ENCODE results near the gene ATAD3C.
"Not testable (repeated sequence)": the region's sequence is repeated elsewhere in the genome, so short reads cannot be mapped to it uniquely, and the experiment has no call there.

The ATAD3C gene

DNA sequence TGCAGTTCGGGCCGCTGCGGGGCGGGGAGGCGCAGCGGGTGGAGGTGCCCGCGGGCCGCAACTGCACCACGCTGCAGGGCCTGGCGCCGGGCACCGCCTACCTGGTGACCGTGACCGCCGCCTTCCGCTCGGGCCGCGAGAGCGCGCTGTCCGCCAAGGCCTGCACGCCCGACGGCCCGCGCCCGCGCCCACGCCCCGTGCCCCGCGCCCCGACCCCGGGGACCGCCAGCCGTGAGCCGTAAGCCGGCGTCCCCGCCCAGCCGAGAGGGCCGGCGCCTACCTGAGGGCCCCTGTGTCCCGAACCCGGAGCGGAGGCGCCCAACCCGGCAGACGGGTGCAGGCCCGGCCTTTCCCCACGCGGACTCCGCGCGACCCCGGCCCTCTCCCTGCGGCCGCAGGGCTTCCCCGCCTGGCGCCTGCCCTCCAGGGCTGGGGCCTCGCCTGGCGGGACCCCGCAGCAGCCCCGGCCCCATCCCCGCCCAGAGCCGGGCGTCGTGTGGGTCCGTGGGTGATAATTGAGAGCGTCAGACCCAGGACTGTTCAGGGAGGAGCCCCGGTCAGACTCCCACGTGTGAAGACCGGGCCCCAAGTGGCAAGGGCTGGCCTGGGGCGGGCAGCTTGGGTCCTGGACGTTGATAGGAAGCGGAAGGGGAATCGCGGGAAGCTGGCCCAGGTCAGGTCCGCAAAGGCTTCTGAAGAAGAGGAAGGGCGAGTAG lies 9.8 kb upstream of the ATAD3C start:
- Histone ChIP-seq H3K27ac (no peak overlapping the region), H3K4me3 (ENCODE audit: low read depth, low read length) (no peak overlapping the region), H3K9me3 (ENCODE audit: severe bottlenecking) (no peaks in the 10 kb centered on the region), H3K36me3 (no peaks in the 10 kb centered on the region; the same call in 1 of the 2 replicates), H3K27me3 (ENCODE audit: insufficient read depth, low read depth, severe bottlenecking) (no peaks in the 10 kb centered on the region)
- TF ChIP-seq, protein P1, sequence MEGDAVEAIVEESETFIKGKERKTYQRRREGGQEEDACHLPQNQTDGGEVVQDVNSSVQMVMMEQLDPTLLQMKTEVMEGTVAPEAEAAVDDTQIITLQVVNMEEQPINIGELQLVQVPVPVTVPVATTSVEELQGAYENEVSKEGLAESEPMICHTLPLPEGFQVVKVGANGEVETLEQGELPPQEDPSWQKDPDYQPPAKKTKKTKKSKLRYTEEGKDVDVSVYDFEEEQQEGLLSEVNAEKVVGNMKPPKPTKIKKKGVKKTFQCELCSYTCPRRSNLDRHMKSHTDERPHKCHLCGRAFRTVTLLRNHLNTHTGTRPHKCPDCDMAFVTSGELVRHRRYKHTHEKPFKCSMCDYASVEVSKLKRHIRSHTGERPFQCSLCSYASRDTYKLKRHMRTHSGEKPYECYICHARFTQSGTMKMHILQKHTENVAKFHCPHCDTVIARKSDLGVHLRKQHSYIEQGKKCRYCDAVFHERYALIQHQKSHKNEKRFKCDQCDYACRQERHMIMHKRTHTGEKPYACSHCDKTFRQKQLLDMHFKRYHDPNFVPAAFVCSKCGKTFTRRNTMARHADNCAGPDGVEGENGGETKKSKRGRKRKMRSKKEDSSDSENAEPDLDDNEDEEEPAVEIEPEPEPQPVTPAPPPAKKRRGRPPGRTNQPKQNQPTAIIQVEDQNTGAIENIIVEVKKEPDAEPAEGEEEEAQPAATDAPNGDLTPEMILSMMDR (IDR thresholded peaks at IDR 0.05; ENCODE audit: low read depth, low read length), result no peak
- no peak for DNase-seq

DNA sequence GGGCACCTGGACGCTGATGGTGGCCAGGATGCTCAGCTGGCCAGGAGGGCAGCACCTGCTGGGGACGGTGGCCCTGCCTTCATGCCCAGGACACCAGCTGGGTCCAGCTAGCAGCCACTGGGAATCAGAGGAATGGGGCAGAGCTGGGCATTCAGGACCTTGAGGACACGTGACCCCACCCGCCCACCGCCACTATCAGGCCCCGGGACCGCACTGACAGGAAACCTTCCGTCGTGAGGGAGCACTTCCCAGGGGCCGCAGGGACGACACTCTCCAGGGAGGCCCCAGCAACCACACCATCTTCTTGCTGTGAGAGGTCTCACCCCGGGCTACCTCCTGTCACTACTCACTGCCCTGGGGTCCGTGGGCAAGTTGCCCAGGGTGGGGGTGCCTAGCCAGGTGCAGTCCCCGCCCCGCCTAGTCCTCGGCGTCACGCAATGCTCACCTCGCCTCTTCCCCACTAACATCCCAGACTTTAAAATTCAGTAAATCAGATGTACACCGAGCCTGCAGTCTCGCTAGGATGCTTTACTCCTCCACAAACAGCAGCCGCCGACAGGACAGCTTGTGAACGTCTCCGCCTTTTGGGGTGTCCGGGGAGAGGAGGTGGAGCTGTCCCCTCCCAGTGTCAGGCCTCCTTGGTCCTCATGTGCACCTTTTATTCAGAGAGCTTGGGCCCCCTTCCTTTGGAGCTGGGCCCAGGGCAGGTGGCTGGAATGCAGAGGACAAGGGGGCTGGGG lies 9.1 kb upstream of the ATAD3C start:
- TF ChIP-seq, protein P1 (IDR thresholded peaks at IDR 0.05; ENCODE audit: low read depth, low read length), result no peak
- no peak overlapping the region for H3K27ac ChIP-seq
- H3K36me3 ChIP-seq, result no peaks in the 10 kb centered on the region; the same call in 1 of the 2 replicates
- no peaks in the 10 kb centered on the region for H3K27me3 ChIP-seq (ENCODE audit: insufficient read depth, low read depth, severe bottlenecking)
- H3K4me3 ChIP-seq (ENCODE audit: low read depth, low read length), result no peak overlapping the region
- no peak for DNase-seq
- no peaks in the 10 kb centered on the region for H3K9me3 ChIP-seq (ENCODE audit: severe bottlenecking)

DNA sequence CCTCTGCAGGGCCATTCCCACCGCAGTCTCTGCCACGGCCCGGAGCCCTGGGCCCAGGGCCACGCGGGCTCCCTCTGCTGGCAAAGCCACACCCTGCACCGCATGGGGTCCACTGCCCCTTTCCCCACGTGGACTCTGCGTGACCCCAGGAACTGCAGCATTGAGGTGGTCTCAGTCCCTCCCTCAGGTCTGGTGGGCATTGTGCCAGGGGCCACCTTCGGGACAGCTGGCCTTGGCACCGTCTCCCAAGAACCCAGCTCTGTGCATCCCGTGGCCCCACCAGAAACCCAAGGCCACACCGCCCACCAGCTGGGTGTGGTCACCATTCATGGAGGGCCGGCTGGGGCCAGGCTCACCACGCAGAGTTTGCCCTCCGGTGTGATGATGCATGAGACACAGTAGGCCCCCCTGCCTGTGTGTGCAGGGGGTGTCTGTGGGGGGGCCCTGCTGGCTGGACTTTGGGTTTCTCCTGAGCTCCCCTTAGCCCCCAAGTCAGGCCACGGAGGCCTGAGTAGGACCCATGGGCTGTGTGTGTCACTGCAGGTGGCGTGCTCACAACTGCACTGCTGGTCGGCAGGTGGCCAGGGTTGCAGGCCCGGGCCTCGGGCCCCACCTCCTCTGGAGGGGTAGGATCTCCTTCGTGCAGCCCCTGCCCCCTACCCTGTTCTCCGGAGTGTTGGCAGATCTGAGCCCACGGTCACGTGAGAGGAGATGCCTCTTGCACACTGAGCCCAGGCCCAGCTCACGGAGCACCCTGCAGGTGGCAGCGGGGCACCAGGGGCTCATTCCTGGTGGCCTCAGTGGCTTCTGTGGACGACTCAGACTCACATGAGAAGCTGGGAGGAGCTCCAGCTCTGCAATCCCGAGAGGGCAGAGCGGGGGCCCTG lies 8.2 kb upstream of the ATAD3C start:
- peak; percentile 60 for DNase-seq
- Histone ChIP-seq H3K9me3 (ENCODE audit: severe bottlenecking) (no peaks in the 10 kb centered on the region), H3K27me3 (ENCODE audit: insufficient read depth, low read depth, severe bottlenecking) (no peaks in the 10 kb centered on the region), H3K36me3 (no peaks in the 10 kb centered on the region; the same call in 1 of the 2 replicates), H3K4me3 (ENCODE audit: low read depth, low read length) (no peak overlapping the region), H3K27ac (no peak overlapping the region)
- TF ChIP-seq, protein P1 (IDR thresholded peaks at IDR 0.05; ENCODE audit: low read depth, low read length), result peak; percentile 98

DNA sequence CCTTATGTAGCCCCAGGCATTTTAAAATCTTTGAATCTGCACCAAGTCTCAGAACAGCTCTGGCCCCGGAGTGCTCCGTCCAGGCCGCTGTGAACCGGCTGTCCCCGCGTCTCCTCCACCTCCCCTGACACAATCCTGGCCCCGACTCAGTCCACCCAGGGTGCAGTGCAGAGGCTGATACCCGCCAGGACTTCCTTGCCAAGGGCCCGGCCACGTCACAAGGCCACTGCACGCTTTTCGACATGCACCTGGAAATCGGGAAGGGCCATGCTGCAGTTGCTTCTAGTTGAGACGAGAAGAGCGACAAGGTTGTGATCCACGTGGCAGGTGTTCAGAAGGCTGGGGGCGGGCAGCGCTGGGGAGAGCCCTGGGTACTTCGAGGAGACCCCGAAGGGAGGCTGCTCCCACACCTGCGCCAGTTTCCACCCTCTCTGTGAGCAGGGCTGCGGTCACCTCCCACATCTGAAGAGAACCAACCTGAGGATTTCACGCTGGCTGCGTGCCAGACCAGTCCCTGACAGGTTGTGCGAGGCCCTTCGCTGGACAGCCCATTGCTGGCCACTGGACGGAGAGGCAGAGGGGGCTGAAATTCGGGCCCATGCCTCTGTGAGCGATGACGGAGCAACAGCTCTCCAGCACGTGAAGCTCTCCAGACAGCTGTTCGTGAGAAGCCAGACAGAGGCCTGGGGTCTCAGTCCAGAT lies 7.3 kb upstream of the ATAD3C start:
- DNase-seq, result no peak
- Histone ChIP-seq H3K4me3 (ENCODE audit: low read depth, low read length) (no peak overlapping the region), H3K36me3 (no peaks in the 10 kb centered on the region; the same call in 1 of the 2 replicates), H3K9me3 (ENCODE audit: severe bottlenecking) (no peaks in the 10 kb centered on the region), H3K27ac (no peak overlapping the region), H3K27me3 (ENCODE audit: insufficient read depth, low read depth, severe bottlenecking) (no peaks in the 10 kb centered on the region)
- TF ChIP-seq, protein P1 (IDR thresholded peaks at IDR 0.05; ENCODE audit: low read depth, low read length), result no peak

DNA sequence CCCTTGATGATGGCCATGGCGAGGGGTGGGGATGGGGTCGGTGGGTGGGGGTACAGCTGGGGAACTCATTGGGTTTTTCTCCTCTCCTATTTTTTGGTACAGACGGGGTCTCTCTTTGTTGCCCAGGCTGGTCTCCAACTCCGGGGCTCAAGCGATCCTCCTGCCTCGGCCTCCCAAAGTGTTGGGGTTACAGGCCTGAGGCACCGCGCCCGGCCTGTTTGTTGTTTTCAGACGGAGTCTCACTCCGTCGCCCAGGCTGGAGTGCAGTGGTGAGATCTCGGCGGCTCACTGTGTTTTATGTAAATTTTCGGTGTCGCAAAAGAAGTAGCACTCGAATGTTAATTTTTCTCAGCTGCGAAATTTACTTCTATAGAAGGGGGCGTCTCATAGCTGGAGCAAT lies 2.9 kb upstream of the ATAD3C start:
- H3K4me3 ChIP-seq (ENCODE audit: low read depth, low read length); H3K27ac ChIP-seq; H3K9me3 ChIP-seq (ENCODE audit: severe bottlenecking); H3K27me3 ChIP-seq (ENCODE audit: insufficient read depth, low read depth, severe bottlenecking); H3K36me3 ChIP-seq; DNase-seq: not testable (repeated sequence)

DNA sequence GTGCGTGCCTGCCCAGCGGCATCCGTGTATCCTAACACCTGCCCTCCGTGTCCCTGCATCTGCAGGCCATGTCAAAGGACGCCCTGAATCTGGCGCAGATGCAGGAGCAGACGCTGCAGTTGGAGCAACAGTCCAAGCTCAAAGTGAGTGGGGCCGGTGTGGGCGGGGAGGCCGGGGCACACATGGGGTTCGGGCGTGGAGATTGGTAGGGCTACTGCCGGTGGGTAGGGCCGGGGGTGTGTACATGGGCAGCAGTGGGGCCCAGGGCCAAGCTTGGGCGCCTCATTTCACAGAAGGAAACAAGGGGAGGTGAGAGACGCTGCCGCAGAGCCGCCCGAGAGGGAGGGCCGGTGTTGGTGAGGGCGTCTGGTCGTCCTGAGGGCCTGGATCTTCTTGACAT lies 1.1 kb downstream of the ATAD3C start:
- not testable (repeated sequence) for H3K27me3 ChIP-seq (ENCODE audit: insufficient read depth, low read depth, severe bottlenecking); DNase-seq; H3K9me3 ChIP-seq (ENCODE audit: severe bottlenecking); H3K4me3 ChIP-seq (ENCODE audit: low read depth, low read length); H3K36me3 ChIP-seq; H3K27ac ChIP-seq

All from WERI-Rb-1 (cell line).